Glomerular endothelial cell (primary cell): ENCODE data around the gene SEMA7A. TPM values are rescaled to one million over a fixed set of nuclear protein-coding genes. Genes with fewer than 3 reads are reported as not detected.

Experiments
- DNase-seq: peaks from one replicate; pipeline ENCODE4 v3.0.0-alpha.2; 2011; ENCODE audit warnings: low read depth, low spot score; ENCODE audit errors: extremely low read depth
- total RNA-seq: library from RNA; depleted of rRNA; stranded (reverse); fragments of >200 nt; gene quantifications from 2 replicates; pipeline ENCODE4 v1.2.3, GENCODE V29; 2015

SEMA7A gene
- total RNA-seq, 1 donor from 2014 or later, result 15.3 TPM

DNA sequence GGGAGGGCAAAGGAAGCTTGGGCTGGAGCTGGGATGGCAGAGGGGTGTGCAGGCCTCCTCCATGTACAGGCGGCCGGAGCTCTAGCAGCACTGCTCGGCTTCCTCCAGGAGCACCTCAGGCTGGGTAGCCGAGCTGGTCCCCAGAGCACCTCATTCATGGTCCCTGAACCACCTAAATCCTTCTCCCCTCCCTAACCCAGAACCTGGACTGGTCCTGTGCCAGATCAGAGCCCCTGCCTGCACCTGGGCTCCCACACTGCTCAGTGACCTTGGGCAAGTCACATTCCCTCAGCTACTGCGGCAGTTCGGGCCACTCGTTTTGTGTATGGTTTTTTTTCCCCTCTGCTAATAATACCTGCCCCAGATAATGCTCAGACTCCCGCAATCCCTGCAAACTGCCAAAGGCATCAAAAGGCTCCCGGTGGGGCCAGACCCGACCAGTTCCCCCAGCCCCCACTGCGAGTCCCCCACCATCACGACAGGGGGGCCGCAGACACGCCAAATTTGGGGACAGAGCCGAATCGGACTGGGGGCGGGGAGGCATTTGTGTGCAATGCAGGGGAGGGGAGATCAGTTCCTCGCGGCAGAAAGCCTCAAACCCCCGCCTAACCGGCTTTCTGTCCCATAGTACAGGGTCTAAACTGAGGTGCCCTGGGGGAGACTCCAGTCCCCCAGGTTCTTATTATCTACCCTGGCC lies 1.3 kb downstream of the SEMA7A start:
- no peak for DNase-seq

DNA sequence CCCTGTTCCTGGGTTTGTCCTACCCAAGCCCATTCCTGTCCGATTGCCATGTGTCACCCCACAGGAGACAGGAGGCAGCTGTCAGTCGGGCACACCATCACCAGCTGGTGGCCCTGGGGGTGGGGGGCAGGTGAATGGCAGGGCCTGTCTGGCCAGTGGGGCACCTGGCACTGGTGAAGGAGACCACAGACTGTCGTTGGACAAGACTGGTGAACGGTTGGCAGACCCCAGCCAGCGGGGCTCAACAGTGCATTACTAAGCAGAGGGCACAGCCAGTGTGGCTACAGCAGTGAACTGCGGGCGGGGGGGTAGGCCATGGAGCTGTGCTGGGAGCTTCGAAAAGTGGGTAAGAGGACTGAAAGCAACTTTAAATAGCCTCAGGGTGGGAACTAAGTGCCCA lies 2.1 kb downstream of the SEMA7A start:
- no peak for DNase-seq

DNA sequence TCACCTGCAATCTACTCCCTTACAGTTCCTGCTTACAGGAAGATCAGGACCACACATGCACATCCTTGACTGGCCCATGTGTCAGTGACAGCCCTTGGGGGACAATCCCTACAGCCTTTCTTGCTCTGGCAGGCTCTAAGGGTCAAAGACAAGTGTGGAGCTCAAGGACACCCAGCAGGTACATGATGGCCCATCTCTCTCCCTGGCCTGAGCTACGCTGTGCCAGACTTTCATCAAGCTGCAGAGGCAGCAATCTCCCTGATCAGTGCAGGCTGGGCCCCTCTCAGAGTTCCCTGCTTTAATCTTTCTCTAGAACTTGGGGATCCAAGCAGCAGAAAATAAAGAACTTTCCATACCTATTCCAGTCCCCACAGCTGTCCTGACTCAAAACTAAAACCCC lies 2.6 kb downstream of the SEMA7A start:
- no peak for DNase-seq

DNA sequence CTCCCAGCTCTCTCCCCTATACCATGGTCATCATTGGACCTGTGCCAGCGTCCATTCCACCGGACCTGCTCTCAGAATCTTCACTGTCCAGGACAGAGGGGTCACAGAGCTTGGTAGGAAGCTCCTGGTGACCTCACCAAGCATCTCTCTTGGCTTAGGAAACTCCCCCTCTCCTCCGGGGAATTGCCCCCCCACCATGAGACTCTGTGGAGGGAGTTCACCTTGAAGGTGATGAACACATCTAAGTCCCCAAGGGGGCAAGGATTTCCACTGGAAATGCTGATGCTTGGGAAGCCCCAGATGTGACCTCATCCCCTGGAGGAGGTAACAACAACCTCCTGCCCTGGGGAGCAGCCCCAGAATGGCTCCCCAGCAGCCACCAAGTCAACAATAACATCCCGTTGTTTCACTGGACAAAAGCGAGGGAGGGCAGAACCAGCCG lies 3.2 kb downstream of the SEMA7A start:
- no peak for DNase-seq

DNA sequence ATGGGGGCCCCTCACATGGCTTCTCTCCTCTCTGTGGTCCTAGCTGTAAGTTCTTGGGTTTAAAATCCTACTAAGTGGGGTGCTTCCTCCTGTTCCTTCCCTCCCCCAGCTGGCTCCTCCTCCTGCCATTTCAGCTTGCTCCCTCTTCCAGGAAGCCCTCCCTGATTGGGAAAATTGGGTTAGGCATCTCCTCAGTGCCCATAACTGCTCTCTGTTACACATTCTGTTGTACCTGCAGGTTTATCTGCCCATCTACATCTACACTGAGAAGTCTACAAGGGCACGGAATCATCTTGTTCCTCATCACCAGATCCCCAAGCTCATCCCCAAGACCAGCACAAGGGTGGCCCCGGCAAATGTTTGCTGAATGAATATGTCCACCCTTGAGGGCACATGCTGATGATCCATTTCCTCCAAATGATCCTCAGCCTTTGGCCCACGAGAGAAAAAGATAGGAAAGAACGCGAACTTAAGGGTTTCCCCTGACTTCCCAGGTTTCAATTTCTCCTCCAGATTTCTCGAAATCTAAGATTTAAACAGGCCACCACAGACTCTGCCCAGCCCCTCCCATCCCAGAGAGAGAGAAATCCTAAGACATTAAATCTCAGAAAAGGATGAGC lies 3.9 kb downstream of the SEMA7A start:
- no peak for DNase-seq

DNA sequence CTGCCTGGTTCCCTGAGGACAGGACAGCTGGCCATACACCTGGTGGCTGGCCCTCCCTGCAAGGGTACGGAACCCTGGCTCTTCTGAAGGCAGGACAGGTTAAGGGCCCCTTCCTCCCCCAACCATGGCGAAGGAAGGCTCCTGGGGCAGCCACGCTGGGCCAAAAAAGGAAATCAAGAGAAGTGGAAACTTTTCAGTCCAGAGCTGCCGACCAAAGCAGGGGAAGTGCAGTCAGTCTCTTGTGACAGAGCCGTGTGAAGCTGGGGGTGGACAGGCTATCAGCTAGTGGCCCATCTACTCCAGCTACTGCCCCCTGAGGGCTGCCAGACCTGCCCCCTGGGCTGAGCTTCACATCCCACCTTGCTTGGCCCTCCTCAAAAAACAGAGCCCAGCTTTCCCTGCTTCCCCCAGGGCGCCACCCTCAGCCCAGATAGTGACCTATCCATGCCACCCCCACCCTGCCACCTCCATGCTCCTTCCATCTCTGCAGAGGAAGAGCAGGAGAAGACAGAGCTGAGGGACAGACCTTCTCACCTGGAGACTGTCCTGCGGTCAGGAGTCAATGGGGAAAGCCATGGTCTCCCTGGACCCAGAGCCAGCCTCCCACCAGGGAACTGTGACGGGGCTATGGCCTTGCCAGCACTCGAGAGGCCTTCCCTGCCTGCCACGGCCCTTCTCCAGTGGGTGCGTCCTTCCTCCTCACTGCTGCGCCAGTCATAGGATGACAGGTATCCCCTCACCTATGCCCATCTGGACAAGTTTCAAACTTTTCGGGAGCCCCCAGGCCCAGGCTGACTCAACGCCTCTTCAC lies 4.6 kb downstream of the SEMA7A start:
- no peak for DNase-seq

DNA sequence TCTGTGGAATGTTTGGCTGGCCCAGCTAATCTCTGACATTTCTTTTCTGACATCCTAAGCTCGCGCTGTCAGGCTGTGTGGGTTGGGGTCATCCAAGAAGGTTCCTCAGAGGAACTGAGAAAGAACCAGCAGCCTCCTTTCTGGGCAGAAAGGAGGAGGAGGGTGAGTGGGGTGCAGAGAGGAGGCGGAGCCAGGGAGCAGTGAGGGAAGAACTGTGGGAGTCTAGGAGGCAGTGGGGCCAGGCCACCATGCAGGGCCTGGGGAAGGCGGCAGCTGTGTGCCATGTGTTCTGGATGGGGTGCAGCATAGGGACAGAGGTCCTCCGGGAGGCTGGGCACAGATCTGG lies 5.3 kb downstream of the SEMA7A start:
- DNase-seq, result no peak

DNA sequence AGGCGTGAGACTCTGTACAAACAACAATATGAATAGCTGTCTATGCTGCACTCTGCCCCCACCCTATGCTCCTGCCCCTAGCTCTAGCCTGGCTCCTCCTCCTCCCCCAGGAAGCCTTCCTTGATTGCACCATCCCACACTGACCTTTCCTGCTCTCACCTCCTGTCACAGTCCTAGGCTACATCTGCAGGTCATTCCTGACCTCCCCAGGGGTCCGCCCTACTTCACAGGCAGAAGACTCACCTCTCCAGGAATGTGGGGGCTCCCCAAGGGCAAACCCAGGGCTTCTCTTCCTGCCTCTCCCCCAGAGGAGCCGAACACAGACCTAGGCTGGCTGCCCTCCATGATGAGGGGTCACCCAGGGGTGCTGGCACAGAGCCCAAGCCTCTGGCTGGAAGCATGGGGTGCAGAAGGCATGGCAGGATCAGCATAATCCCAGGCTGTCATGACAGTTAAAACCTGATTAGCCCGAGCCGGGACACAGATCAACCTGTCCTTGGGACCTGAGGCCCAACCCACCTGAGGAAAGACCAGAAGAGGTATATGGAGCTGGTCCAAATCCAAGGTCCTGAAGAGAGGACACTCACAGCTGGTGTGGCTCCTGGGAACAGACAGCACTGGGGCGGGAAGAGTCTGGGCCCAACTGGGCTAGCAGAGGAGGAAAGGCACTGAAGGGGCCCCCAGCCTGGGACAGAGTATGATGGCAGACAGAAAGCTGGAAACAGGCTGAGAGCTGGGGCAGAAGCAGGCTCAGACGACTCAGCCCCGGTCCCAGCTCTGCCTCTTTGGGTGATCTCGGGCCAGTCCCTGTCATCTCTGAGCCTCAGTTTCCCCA lies 5.9 kb downstream of the SEMA7A start:
- DNase-seq, result no peak

DNA sequence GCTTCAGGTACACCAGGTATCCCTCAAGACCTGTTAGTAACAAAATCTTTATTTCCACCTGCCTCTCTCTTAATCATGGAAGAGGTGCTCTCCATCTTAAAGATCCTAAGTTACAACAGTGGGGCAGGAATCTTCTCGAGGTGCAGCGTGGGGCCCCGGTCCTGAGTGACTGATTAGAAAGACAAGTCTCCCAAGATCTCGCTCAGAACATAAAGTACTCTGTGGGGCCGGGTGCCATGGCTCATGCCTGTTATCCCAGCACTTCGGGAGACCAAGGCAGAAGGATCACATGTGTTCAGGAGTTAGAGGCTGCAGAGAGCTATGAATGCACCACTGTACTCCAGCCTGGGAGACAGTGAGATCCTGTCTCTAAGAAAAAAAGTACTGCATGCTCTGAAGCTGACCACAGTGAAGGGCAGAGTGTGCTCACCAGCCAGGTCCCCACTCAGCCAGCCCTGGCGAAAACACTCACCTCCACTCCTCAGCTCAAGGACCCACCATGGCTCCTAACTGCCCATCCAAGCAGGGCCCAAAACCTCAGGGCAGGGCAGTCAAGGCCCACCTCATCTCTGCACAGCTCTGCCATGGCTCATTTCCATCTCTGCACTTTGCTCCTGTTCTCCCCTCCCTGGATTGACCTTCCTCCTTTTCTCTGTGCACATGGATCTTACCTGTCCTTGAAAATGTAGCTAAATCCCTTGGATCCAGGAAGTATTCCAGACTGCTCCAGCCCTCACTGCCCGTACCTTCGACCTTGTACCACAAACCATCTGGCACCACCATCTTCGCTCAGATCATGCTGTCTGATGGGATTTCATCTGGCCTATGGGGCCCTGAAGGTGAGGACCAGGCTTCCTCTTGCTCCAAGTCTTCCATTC lies 7.1 kb downstream of the SEMA7A start:
- DNase-seq, result no peak

DNA sequence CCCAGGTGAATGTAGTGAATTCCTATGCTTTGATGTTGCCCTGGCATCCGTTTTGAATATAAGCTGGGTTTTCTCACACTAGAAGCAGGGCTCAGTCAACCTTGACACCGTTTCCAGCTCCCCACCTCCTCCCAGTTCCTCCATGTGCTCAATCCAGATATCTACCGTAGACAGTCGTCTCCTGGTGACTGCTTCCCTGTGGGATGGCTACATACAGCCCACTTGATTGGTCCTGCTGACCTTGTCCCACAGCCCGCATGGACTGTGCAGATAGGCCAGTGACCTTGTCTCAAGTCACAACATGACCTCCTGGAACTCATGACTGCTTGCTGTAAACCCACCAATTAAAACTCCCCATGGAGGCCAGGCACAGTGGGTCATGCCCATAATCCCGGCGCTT lies 8.1 kb downstream of the SEMA7A start:
- DNase-seq, result no peak

DNA sequence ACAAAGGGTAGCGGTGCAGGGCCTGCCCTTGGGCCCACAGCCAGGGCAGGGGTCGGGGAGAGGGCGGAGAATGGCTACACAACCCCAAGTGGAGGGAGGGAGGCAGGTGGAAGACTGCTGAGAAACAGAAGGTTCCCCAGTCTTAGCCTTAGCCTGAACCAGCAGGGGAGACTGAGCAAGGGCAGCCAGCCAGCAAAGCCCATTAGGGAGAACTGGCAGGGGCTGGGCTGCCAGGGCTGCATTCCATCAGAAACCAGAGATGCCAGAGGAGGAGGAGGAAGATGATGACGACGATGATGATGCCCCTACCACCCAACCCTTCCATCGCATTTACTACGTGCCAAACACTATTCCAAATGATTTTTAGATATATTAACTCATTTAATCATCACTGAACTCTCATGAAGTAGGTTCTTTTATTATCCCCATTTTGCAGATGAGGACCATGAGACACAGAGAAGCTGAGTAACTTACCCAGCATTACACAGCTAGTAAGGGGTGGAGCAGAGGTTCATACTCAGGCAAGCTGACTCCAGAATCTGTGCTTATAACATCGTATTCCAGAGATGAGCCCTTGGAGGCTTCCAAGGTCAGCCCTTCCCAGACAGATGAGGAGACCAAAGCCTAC lies 8.7 kb downstream of the SEMA7A start:
- no peak for DNase-seq

DNA sequence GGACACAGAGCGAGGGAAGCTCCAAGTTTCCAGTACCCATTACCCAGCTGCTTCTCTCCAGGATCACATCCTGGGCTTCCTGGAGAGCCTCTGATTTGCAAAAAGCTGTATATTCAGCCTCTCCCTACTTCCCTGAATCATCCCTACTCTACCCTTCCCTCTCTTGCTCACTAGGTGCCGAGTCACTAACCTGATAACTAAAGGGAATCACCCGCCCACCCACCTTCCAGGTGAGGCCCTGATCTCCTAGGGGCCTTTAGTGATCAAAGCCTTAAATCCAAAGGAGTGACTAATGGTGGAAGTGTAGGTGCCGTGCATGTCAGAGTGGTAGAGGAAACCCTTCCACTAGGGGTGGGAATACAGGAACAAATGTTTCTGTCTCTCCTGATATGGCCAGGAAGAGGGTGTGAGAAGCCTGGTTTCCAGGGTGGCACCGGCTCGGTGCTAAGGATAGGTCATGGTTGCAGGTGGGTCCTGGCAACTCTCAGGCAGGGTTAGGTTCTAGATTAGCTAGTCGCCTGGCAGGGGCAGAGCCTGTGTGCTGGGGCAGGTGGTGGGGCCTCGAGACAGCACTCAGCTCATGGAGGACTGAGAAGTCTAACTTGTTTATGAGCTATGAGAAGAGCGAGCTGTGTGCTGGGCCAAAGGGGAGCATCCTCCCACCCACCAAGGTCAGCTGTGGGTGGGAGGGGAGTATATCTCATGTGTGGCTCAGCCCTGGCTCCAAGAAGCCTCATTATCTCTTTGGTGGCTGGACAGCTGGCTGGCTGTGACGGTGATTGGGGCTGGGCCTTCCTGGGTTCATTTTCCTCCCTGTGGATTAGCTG lies 10.1 kb downstream of the SEMA7A start:
- DNase-seq, result no peak

DNA sequence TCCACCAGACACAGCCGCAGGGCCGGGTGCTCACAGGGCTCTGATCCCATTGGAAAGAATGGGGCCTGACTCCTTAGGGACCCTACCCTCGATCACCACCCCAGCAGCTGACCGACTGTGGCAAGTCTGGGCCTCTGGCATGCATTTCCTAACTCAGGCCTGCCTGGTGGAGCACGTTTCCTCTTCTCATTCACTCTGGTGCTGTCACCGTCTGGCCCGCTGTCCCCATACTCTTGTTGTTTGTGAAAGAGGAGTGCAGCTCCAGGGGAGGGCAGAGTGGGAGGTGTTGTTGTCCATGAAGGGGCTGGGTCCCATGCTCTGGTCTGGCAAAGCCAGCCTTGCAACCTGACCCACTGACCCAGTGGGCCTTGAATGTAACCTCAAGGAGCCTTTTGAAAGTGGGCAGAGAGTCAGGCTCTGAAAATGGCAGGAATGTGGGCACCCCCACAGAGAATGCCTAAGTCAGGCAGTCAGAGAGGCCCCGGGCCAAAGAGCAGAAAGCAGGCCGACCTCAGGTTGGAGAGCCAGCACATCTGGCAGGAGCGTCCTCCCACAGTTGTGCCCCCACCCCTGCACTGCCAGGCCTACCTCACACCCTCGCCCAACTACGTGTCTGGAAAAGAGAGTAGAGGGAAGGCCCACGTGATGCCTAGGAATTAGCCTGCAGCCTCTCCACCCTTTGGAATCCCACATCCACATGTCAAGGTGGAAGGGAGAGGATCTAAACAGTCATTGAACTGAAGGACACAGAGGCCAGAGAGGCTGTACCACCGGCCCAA lies 10.9 kb downstream of the SEMA7A start:
- DNase-seq, result no peak

DNA sequence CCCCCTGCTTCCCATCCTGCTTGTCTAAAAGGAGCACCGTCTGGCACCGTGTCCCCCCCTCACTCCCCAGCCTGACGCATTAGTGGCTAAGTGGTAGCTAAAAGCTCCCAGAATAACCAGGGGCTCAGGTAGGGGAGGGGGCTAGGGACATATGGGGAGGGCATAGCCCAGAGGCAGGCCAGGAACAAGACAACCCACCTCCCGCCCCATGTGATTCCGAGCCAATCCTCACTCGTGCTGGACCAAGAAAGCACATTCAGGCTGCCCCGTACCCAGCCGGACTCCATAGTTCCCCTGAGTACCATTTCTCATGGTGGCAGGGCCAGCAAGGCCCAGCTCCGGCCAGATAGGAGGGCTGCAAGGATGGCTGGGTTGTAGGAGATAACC lies 11.5 kb downstream of the SEMA7A start:
- no peak for DNase-seq

DNA sequence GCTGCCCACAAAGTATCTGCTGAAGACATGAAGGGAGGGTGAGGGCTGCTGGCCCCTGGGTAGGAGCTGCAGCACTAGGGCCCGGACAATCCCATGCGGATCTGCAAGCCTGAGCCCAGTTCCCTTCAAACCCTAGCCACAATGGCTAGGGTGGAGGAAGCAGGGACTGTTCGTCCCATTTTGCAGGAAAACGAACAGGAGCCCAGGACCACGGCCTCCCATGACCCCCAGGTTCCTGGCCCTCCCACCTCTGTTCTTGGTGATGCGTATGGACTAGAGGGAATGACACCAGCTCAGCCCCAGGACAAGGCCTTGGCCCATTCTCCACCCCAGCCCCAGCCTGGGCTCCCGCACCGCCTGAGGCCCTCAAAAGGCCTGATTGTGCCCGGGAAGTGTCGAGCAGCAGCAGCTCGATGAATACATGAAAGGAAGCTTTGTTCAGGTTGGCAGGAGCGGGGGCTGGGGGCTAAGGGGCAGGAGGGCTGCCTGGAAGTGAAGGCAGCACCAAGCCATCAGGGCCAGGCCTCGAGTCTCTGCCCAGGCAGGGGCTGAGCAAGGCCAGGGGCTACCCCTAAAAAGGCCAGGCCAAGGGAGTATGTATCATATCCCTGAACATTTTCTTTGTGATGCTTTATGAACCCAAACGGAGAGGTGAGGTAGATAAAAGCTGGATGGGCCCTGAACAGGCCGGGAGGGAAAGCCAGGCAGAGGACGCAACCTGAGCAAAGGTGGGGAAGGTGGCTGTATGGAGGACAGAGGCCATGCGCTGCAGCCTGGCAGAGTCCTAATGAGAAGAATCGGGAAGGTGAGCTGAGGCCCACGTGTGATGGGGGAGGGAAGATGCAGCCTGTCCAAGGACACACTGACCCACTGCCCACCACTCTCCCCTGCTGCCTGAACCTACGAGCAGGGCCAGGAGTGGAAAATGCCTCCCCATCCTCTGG lies 12.2 kb downstream of the SEMA7A start:
- no peak for DNase-seq

DNA sequence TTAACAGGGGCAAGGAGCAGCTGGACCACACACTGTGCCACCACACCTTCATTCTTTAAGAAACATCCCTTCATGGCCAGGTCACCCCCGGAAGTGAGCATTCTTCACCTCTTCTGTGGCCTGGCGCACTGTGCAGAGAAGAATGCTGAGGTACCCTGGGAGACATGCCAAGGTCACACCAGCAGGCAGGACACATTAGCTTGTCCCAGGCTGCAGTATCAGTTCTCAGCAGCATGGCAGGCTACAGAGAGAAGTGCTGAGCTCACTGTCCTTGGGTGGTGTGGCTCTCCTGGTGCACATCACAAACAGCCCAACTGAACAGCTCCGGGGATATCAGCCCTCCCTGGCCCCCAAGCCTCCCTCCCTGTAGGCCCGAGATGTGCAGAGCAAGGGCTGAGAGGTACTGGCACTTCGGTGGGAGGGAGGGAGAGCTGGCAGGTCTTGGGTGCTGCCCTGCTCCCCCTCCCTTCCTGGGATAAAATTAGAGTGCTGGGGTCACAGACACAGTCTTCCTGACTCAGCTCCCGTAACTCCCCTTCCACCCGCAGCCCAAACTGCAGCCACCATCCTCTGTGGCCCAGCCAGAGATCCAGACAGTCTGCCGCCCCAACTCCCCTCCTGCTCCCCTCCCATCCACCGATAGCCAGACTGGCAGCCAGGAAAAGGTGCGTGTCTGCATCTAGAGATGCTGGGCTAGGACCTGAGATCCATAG lies 13.4 kb downstream of the SEMA7A start:
- DNase-seq, result no peak
